Stomach (tissue), 4 donors: ENCODE results near the gene NWD2.

Experiments
- CTCF ChIP-seq, 7 experiments: fragments of 450-650 bp in 4 of 7; fragments of 200-600 bp in 3 of 7; sonication (generic) in 3 of 7; IDR thresholded peaks; one replicate each; pipeline ENCODE4 v1.5.1; 2016 to 2019; ENCODE audit warnings: antibody characterized with exemption in 7 of 7, control low read depth in 2 of 7, mild to moderate bottlenecking in 1 of 7
- EP300 ChIP-seq: sonication (generic); formaldehyde crosslinking; IDR thresholded peaks from one replicate; pipeline ENCODE4 v1.6.1; 2017; ENCODE audit warnings: antibody characterized with exemption
- POLR2A ChIP-seq, 4 donors: fragments of 450-650 bp; IDR thresholded peaks; one replicate each; pipeline ENCODE4 v1.6.1; 2016; ENCODE audit warnings: antibody characterized with exemption in 4 of 4, control low read depth in 2 of 4, mild to moderate bottlenecking in 1 of 4, moderate library complexity in 1 of 4
- POLR2AphosphoS5 ChIP-seq, 3 donors: sonication (generic); formaldehyde crosslinking; IDR thresholded peaks; one replicate each; pipeline ENCODE4 v1.6.1; 2016; ENCODE audit warnings: antibody characterized with exemption in 3 of 3

DNA sequence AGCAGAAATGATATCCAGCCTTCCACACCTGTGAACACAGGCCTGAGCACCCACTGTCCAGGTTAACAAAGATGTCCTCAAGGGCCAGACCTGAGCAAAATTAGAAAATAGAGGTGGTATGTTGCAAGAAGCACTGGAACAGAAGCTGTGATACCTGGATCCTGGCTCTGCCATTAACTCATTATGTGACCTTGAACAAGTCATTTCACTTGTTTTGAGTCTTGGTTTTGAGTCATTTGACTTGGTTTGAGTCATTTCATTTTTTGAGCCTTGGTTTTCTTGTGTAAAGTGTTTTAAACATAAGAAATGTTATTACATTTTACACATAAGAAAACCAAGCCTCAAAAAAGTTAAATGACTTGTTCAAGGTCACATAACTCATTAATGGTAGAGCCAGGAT, 2.9 kb upstream of the NWD2 start:
- TF ChIP-seq CTCF (IDR thresholded peaks at IDR 0.05) (no peak), POLR2A (IDR thresholded peaks at IDR 0.05) (no peak), POLR2AphosphoS5 (IDR thresholded peaks at IDR 0.05) (no peak), EP300 (no peak)
